Parathyroid adenoma (tissue), 2 donors: ENCODE measurements around the gene UBE2R2.

ENCODE experiments used
- H2AFZ ChIP-seq: fragments of 300-600 bp; sonication (generic); one replicate; pipeline ENCODE4 v1.7.0; 2017; ENCODE audit warnings: antibody characterized with exemption, mild to moderate bottlenecking
- H3K27ac ChIP-seq: fragments of 300-600 bp; sonication (generic); one replicate; pipeline ENCODE4 v1.7.0; 2017
- H3K27me3 ChIP-seq: fragments of 300-600 bp; sonication (generic); one replicate; pipeline ENCODE4 v1.7.0; 2017; ENCODE audit warnings: low read length; ENCODE audit not compliant: control insufficient read depth, insufficient read depth
- H3K36me3 ChIP-seq: fragments of 300-600 bp; sonication (generic); one replicate; pipeline ENCODE4 v1.7.0; 2017; ENCODE audit warnings: low read length; ENCODE audit not compliant: control insufficient read depth, insufficient read depth
- H3K4me1 ChIP-seq: fragments of 300-600 bp; sonication (generic); one replicate; pipeline ENCODE4 v1.7.0; 2017; ENCODE audit warnings: control low read depth
- H3K4me2 ChIP-seq: fragments of 300-600 bp; sonication (generic); one replicate; pipeline ENCODE4 v1.7.0; 2017; ENCODE audit warnings: low read length
- H3K4me3 ChIP-seq: fragments of 300-600 bp; sonication (generic); one replicate; pipeline ENCODE4 v1.7.0; 2017; ENCODE audit warnings: low read depth, low read length
- H3K79me2 ChIP-seq: fragments of 300-600 bp; sonication (generic); one replicate; pipeline ENCODE4 v1.7.0; 2017; ENCODE audit warnings: control low read depth
- H3K9ac ChIP-seq: fragments of 300-600 bp; sonication (generic); one replicate; pipeline ENCODE4 v1.7.0; 2017; ENCODE audit warnings: mild to moderate bottlenecking
- H3K9me3 ChIP-seq: fragments of 300-600 bp; sonication (generic); one replicate; pipeline ENCODE4 v1.7.0; 2017; ENCODE audit warnings: low read length; ENCODE audit not compliant: control insufficient read depth
- CTCF ChIP-seq: fragments of 300-600 bp; sonication (generic); IDR thresholded peaks from one replicate; pipeline ENCODE4 v1.7.0; 2017; ENCODE audit warnings: antibody characterized with exemption, mild to moderate bottlenecking
- donor health status: primary hyperparathyroidism.

The UBE2R2 gene

DNA sequence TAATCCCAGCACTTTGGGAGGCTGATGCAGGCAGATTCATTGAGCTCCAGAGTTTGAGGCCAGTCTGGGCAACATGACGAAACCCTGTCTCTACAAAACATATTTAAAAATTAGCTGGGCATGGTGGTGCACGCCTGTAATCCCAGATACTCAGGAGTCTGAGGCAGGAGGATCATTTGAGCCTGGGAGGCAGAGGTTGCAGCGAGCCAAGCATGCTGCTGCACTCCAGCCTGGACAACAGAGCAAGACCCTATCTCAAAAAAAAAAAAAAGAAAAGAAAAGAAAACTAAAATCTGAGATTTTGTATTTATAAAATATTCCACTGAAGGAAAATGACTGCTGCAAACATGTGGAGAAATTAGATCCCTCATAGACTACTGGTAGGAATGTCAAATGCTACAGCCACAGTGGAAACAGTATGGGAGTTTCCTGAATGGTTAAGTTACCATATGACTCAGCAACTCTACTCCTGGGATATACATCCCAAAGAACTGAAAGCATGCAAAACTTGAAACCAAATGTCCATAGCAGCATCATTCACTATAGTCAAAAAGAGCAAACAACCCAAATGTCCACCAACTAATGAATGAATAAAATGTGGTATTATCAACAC lies 125.6 kb downstream of the UBE2R2 start:
- H3K27me3 ChIP-seq: no peaks in the 10 kb centered on the region
- H3K9ac ChIP-seq: no peak overlapping the region
- no peaks in the 10 kb centered on the region for H3K79me2 ChIP-seq
- no peaks in the 10 kb centered on the region for H3K36me3 ChIP-seq
- no peak overlapping the region for H3K4me3 ChIP-seq
- H3K4me2 ChIP-seq: no peak overlapping the region
- H2AFZ ChIP-seq: no peak overlapping the region
- no peak for TF ChIP-seq CTCF
- no peaks in the 10 kb centered on the region for H3K9me3 ChIP-seq
- peaks cover 4% of the 10 kb centered on the region for H3K4me1 ChIP-seq
- H3K27ac ChIP-seq: no peak overlapping the region

DNA sequence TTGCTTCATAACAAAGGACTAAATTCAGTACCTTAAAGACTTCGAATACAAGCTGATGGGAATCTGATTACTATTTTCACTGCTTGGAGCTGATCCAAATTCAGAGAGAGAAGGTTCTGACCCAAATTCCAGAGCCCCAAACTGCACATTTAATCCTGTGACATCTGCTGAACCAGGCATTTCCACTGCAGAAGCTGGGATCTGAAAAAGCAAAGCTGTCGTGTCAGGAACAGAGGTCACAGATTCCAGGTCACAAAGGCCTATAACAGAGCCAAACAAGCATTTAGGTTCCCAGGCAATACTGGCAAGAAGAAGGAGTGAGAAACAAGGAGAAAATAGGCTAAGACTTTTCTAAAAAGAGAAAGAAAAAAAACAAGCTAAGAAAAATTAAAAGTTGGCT lies 126.4 kb downstream of the UBE2R2 start:
- Histone ChIP-seq H3K36me3 (no peaks in the 10 kb centered on the region), H3K4me3 (no peak overlapping the region), H3K9me3 (no peaks in the 10 kb centered on the region), H3K27ac (peak overlapping the region; percentile 6), H3K9ac (no peak overlapping the region), H3K4me2 (peak overlapping the region; percentile 14), H2AFZ (no peak overlapping the region), H3K4me1 (peaks cover 4% of the 10 kb centered on the region), H3K27me3 (no peaks in the 10 kb centered on the region), H3K79me2 (no peaks in the 10 kb centered on the region)
- no peak for TF ChIP-seq CTCF

DNA sequence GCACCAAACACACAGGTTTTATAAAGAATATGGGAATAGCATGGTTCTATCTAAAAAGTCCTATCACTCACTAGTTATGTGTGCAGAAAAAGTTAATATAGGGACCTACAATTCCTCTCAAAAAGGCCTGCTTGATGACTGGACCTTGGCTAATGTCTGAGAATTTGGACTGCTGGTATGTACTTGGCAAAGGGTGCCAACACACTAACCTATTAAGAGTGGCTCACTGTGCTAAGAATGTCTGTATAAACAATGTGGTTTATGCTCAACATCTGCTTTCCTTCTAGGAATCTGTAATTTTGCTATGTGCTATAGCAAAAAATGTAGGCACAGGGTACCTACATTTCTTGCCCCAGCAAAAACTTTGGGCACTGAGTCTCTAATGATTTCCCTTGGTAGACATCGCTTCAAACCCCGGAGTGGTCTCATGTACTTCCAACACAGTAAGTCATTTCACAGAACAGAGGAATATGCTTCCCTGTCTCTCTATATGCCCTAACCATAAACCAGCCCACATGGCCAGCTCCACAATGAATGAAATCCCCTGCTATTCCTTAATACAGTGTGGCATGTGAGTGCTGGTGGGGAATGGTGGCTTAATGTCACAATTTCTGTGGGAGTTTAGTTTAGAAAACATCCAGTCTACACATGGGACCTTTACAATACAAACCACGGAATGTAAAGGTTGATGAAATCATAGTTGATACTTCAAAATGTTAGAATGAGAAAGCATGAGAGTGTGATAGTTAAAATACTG lies 130.0 kb downstream of the UBE2R2 start:
- H3K27me3 ChIP-seq: no peaks in the 10 kb centered on the region
- H3K36me3 ChIP-seq: no peaks in the 10 kb centered on the region
- no peak overlapping the region for H3K4me3 ChIP-seq
- no peak overlapping the region for H3K4me2 ChIP-seq
- H2AFZ ChIP-seq: no peak overlapping the region
- peaks cover 4% of the 10 kb centered on the region for H3K4me1 ChIP-seq
- no peak overlapping the region for H3K9ac ChIP-seq
- no peaks in the 10 kb centered on the region for H3K9me3 ChIP-seq
- no peak overlapping the region for H3K27ac ChIP-seq
- H3K79me2 ChIP-seq: no peaks in the 10 kb centered on the region
- no peak for TF ChIP-seq CTCF

DNA sequence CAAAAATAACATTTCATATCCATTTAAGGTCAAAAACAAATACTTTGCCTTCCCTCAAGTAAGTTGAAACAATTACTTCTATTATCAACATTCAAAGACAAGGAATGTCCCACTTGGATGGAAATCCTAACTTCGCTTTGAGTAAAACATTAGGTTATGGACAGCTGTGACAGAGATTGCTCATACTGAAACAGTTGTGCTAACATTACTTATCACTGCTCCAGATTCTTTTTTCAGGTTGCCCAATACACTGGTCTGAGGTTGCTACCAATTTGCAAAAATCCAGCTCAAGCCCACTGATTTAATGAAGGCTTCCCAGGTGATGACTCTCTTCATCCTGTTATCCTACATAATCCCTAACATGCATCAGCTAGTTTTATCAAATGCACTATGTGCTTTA lies 133.4 kb downstream of the UBE2R2 start:
- Histone ChIP-seq H3K4me3 (no peak overlapping the region), H3K4me2 (no peak overlapping the region), H3K36me3 (no peaks in the 10 kb centered on the region)

More for the DNA sequence above, 133.4 kb downstream of the UBE2R2 start:
- H3K4me1 ChIP-seq: no peaks in the 10 kb centered on the region
- no peak overlapping the region for H2AFZ ChIP-seq
- TF ChIP-seq CTCF: no peak
- H3K27me3 ChIP-seq: no peaks in the 10 kb centered on the region
- H3K79me2 ChIP-seq: no peaks in the 10 kb centered on the region
- no peak overlapping the region for H3K9ac ChIP-seq
- H3K27ac ChIP-seq: no peak overlapping the region
- H3K9me3 ChIP-seq: no peaks in the 10 kb centered on the region
